ENCODE data around the gene TST.

Gene TST

DNA sequence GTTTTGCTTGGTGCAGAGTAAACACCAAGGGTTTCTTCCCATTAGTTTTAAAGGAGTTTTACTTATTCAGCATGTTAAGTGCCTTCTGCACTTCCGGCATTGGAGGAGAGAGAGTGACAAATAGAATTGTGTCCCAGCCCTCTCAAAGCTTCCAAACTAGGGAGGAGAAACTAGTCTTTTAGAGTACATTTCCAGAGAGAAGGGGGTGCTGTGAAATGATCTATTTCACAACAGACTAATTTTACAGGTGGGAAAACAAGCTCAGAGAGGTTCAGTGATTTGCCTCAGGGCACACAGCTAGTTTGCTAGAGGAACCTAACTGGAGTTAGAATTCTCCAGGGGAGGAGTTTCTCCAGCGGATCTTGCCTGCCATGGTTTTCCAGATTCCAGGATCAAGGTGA, 12.9 kb upstream of the TST start:
- DNase-seq (ENCODE audit: low spot score): no peak

DNA sequence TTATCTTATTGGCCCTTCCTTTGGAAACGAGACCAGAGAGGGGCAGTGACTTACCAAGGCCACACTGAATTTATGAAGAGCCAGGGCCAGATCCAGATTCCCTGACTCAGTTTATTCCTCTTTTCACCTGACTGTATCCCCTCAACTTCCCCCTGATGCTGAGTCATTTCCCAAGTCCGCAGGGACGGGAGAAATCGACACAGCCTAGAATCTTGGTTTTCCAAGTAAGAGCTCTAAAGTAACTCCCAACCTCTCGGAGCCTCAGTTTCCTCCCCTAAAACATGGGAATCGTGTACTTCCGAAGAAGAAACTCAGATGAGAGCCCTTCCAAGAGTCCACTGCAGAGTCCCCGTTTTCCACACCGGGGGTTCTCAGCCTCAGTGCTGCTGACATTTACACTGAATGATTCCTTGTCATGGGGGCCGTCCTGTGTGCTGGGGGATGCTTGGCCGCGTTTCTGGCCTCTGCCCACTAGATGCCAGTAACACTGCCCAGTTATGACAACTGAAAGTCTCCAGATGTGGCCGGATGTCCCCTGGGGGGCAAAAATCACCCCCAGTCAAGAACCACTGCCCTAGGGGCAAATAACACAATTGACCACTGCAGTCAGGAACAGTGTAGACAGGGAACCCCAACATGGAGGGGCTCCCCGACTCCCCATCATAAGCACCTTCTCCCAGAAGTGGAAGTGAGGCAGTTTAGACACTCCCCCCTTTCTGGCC, 11.5 kb upstream of the TST start:
- DNase-seq (ENCODE audit: low spot score): no peak

DNA sequence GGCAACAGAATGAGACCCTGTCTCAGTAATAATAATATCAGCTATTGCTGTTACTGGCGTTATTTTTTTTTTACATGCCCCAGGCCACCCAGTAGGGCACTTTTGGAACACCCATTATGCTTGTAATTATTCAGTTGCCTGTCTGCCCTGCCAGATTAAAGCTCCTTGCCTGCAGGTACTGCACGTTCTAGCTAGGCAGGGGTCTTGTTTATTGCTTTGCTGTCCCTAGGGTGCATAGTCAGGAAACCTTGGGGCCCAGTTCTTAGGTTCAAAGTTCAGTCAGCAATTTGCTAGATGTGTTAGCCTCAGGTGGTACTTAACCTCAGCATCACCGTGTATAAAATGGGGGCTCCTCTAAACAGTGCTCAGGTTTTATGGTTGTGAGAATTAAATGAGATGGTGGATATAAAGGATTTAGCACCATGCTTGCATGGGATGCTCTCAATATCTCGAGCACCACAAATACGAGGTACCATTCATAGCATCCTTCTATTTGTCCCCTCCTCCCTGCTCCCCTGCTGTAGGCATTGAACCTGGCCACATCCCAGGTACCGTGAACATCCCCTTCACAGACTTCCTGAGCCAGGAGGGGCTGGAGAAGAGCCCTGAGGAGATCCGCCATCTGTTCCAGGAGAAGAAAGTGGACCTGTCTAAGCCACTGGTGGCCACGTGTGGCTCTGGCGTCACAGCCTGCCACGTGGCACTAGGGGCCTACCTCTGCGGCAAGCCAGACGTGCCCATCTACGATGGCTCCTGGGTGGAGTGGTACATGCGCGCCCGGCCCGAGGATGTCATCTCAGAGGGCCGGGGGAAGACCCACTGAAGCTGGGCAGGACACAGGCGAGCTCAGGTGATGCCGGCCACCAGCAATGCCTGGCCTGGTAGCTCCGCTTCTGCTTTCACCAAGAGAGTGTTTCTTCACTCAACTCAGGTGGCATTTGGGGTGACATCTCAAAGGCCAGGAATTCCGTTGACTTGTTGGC, 9.7 kb upstream of the TST start:
- DNase-seq (ENCODE audit: low spot score): no peak

DNA sequence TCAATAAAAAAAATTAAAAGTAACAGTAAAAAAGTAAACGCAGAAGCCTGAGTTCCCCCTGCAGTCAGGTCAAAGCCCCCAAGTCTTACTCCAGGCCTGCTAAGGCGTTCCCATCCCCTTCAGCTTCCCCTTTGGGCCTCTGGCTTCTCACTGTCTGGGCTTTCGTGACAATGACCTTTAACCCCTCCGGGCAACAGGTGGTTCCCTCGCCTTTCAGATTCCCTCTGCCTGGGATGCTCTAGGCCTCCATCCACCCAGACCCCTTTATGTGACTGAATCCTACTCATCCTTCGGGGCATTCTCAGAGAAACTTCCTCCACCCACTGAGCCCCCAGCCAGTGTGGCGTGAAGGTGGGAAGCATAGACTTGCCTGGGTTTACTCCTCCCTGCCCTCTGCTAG, 8.3 kb upstream of the TST start:
- no peak for DNase-seq (ENCODE audit: low spot score)

DNA sequence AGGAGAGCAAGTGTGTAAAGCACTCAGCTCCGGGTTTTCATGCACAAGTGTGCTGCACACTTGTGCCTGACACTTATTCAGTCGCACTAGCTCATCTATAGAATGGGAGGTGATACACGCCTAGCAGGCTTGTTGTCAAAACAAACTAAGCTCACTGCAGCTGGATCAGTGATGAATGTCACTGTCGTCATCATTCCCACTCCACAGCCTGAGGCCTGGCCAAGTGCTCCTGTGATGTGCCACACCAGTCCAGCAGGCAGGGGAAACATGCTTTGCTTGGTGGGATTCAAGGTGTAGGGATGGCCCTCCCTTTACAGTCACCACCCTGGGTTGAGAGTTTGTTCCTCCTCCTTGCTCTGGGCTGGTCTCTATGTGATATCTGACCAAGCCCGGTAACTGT, 7.1 kb upstream of the TST start:
- DNase-seq (ENCODE audit: low spot score): no peak

DNA sequence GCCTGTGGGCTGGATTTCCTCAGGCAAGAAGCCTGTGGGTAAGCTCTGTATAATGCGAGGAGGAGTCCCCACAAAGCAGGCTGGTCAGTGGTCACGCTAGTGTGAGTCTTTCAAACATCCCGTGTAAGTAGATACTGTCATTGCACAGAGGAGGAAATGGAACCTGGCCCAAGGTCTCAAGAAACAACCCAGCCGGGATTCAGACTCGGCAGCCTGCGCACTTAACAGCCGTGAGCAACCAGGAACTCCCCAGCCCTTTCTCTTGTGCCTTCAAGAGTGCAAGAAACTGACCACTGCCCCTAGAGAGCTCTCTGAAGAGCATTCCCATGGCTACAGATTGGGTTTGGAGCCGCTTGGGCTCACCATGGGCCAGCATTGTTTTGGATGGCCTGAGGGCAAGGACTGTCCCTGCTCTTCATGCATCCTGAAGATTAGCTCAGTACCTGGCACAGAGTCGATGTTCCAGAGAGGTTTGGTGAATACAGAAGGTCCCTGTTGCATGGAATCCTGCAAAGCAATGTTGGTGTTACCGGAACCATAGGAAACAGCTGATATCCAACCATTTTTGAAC, 6.3 kb upstream of the TST start:
- no peak for DNase-seq (ENCODE audit: low spot score)

DNA sequence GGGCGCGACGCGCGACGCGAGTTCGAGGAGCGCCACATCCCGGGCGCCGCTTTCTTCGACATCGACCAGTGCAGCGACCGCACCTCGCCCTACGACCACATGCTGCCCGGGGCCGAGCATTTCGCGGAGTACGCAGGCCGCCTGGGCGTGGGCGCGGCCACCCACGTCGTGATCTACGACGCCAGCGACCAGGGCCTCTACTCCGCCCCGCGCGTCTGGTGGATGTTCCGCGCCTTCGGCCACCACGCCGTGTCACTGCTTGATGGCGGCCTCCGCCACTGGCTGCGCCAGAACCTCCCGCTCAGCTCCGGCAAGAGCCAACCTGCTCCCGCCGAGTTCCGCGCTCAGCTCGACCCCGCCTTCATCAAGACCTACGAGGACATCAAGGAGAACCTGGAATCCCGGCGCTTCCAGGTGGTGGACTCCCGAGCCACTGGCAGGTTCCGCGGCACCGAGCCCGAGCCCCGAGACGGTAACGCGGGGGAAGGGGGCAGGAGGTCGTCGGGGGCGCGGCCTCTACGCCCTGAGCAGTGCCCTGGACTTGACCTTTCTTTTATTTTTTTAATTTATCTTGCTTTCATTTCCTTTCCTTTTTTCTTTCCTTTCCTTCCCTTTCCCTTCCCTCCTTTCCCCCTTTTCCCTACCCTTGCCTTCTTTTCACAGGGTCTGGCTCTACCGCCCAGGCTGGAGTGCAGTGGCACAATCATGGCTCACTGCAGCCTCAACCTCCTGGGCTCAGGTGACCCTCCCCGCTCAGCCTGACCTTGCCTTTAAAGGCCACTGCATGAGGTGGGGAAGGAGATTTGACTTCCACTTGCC, 5.3 kb upstream of the TST start:
- no peak for DNase-seq (ENCODE audit: low spot score)

DNA sequence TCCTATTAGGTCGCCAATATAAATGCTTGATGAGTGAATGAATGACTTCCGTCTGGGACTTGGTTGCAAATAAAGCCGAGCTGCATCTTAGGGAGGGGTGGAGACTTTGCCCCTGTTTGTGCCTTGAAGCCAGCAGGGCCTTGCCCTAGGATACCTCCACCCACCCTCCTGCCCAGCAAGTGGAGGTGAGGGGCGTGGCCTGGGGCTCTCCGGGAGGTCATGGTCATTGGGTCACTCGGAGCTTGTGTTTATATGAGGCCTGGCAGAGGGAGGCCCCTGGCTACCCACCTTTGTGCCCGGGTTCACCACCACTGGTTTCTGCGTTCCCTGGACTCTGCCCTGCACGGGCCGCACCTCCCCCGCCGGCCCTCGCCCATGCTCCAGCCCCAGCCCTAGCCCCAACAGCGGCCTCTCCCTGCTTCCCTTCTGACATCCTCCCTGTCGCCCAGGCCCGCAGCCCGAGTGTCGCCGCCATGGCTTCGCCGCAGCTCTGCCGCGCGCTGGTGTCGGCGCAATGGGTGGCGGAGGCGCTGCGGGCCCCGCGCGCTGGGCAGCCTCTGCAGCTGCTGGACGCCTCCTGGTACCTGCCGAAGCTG, 4.6 kb upstream of the TST start:
- no peak for DNase-seq (ENCODE audit: low spot score)

DNA sequence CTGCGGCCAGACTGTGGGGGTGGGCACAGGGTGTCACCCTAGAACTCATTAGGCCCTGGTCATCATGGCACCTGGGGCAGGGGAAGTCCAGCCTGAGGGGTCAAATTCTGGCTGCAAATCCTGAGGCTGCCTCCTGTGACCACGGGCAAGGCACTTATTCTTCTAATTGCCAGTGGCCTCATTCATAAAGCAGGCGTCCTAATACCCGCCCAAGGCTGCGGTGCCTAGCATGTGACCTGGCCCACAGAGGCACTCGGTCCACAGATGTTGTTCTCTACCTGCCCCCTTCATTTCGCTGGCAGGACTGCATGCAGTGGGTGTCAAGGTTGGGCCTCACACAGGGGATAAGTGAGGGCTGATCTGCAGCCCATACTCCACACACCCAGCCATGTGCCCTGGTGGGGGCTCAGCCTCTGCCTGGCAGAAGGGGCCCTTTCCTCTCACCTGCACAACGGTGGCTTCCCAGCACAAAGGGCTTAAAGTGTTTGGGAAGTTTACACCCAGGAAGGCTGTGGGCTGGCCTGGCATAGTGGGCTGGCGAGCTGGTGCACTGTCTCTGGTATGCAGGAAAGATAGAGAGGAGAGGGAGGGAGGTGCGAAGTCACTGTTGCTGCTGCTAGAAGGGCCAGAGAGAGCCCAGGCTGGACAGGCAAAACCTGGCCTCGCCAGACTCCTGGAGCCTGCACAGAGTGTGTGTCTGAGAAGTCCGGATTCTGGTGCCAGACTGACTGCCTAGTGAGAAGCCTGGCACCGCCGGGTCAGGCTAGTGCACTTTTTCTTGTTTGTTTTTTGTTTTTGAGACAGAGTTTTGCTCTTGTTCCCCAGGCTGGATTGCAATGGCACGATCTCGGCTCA, 3.5 kb upstream of the TST start:
- peak; percentile 34 for DNase-seq (ENCODE audit: low spot score)

DNA sequence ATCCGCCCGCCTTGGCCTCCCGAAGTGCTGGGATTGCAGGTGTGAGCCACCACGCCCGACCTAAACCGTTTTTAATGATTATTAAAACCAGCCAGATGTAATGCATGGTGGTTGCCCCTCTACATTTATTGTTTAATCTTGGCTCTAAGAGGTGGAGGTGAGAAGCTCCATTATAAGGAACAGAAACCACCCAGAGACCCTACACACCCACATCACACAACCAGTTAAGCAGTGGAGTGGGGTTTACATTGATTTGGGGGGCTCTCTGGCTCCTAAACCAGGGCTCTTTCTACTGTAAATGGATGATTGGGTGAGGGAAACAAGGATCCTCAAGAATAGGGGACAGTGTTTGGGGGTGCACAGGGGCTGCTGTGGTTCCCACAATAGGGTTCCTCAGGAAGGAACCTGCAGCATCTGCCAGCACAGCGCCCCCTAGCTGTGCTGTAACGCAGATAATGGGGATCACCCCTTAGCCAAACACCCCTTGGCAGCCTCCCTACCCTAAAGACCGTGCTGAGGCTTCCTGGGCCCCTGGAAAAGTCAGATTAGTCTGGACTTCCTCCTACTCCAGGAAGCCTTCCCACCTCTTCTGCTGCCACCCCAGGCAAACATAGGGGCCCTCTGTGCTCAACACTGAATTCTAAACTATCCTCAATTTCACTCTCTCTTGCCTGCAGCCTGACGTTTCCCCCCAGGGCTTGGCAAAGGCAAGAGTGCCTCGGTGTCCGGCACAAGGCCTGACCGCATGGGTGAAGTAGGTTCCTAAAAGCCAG, 2.6 kb upstream of the TST start:
- peak; percentile 71 for DNase-seq (ENCODE audit: low spot score)

DNA sequence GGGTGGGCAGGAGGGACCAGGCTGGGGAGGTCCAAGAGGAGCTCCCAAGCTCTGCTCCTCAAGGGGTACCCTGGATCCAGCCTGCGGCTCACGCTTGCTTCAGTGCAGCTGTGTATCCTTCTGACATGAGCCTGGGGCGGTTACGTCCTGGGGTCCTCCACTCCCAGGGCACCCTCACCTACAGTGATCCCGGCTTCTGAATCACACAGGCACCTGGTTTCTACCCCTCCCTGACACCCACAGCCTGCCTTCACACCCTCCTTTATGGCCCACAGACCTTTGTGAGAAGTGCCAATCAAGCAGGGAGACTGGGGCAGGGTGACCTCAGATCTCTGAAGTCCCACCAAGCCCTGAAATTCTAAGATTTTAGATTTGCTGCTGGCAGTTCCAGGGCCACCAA, 1.8 kb upstream of the TST start:
- DNase-seq (ENCODE audit: low spot score): no peak

DNA sequence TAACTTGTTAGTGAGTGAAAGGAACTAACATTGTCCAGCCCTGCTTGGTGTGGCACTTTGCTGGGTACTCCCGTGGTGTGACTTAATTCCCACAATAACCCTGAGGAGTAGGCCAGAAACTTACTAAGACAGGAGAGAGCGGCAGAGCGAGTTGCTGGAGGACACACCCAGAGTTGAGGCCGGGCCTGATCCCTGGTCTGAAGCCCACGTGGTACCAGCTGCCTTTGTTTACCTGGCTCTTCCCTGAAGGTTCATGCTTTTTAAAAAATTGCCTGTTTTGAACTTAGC, 889 bp upstream of the TST start:
- no peak for DNase-seq (ENCODE audit: low spot score)

DNA sequence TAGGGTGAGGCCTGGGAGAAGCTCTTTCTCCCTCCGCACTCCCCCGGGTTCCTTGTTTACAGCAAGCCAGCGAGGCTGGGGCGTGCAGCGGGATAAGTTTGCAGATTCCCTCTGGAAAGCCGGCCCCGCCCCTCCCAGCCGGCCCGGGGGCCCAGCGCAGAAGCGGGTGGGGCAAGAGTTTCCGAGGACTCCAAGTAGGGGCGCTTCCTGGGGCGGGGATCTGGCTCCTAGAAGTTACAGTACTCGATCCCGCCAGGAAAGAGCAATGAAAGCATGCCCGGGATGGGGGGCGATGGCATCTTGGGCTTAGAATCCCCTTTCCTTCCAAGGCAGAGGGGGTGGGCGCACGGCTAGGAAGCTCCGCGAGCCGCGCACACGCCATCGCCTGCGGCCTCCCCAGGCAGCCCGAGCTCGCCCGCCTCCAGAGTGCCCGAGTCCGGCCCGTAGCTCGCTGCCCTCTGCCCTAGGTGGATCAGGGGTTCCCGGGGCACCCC, 385 bp downstream of the TST start:
- peak; percentile 31 for DNase-seq (ENCODE audit: low spot score)

DNA sequence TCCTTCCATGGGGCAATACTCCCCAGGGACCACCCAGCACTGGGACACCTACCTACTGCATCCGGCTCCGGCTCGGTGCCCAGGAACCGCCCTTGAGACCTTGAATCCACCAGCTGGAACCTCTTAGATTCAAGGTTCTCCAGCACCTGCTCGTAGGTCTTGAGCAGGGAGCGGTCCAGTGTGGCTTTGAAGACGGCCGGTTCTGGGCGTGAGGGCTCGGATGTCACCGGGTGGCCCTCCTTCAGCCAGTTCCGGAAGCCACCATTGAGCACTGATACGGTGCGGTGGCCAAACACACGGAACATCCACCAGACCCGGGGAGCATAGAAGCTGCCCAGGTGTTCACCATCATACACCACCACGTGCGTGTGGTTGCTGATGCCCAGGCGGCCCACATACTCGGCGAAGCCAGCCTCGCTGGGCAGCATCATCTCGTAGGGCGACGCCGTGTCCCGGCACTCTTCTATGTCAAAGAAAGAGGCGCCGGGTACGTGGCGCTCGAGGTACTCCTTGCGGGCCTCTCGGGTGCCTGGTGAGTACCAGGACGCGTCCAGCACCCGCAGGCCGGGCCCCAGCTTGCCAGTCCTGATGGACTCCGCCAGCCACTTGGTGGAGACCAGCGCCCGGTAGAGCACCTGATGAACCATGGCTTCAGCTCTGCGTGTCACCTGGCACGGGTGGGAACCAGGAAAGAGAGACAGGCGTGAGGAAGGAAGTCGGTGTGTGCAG, 997 bp downstream of the TST start:
- DNase-seq (ENCODE audit: low spot score): no peak

DNA sequence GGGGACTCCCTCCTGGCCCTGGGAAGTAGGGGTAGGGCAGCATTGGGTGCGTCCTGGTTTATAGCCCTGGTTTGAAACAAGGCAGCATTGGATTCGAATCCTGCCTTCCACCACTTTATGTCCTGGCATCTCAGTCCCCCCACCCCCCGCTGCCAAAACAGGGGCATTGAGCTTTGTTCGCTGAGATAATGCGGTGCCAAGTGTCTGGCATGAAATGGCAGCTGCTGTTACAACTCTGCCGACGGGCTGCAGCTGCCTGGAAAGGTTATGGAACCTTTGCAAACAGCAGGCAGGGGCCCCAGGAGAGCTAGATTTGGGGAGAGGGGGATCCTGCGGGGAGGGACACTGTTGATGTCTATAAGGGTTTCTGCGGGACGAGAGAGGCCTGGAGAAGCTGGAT, 1.9 kb downstream of the TST start:
- no peak for DNase-seq (ENCODE audit: low spot score)

DNA sequence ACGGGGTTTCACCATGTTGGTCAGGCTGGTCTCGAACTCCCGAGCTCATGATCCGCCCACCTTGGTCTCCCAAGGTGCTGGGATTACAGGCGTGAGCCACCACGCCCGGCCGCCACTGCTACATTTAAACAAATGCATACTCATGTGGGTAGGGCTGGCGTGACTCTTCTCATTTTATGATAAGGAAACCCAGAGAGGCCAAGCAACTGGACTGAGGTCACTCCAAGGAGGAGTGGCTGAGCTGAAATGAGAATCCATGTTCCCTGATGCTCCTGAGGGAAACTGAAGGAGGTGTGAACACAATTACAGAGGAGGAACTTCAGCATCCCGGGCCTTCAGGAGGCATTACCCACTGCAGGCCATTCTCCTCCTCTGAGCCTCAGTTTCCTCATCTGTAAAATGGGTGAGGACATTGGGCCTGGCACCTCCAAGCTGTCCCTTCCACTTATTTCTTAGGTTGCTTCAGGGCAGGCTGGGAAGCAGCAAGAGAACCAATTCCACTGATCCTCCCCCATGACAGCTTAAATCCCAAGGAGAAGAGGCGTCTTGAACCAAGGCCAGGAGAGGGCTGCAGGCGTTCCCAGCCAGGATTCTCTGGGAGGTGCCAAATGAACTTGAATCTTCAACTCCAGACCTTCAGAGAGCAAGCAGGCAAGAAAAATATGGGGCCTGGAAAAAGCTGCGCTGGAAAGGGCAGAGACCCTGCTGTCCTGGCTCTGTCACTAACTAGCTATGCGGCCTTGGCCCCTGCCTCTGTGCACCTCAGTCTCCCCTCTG, 2.9 kb downstream of the TST start:
- DNase-seq (ENCODE audit: low spot score): no peak

DNA sequence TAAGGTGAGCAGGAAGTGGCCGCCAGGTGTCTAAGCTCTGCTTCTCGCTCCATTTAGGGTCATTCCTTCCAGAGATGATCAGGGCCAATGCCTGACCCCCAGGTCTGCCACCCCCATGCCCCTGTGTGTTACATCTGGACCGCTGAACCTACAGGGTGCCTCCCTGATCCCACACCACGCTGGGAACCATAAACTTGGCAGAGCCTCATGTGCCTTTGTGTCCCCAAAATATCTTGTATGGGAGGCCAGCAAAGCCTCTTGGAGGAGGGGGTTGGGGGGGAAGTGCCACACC, 3.7 kb downstream of the TST start:
- DNase-seq (ENCODE audit: low spot score): no peak

DNA sequence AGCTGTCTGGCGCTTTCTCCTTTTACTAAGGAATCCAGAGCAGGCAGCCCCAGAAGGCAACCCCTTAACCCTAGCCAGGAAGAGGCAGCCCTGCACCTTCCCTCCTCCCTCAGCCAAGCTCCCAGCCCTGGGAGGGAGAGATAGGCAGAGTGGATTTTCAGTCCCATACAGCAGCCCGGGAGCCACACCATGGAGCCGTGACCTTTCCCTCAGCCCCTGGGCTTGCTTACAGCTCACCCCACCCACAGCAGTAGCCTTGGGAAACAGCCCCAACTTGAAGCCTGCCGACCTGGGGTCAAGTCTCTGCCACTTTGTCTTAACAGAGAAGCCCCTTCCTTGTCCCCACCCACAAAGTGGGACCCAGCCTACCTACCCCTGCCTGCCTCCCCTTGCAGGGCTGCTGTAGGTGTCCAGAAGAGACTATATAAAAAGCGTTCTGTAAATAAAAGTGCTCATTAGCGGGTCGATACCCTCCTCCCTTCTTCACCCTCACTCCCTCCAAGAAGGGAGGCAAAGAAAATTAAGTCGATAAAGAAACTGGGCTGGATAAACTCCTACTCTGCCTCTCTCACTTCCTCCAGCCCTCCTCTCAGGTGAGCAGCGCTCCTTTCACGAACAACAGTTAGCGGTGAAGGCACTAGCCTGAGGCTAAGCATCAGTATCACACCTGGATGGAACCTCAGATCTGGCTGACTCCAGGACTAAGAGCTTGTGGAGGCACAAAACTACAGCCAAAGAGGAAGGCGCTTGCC, 4.2 kb downstream of the TST start:
- no peak for DNase-seq (ENCODE audit: low spot score)
